Endodermal cell (in vitro differentiated cells): ENCODE data around the gene PPP2R3A. TPM values are rescaled to one million over a fixed set of nuclear protein-coding genes. Genes with fewer than 3 reads are reported as not detected.
A peak's percentile ranks its signal among the peaks of the same experiment; 100 is the strongest.

Experiments used
- DNase-seq: peaks from one replicate; pipeline ENCODE4 v3.0.0-alpha.2; 2017
- H3K27ac ChIP-seq: 2 replicates; pipeline ENCODE4 v1.5.1; 2013; ENCODE audit warnings: mild to moderate bottlenecking, low read depth, low read length, moderate library complexity
- H3K27me3 ChIP-seq: 2 replicates; pipeline ENCODE4 v1.6.1; 2013; ENCODE audit warnings: mild to moderate bottlenecking, low read length, moderate library complexity; ENCODE audit not compliant: insufficient read depth, control insufficient read depth, poor library complexity, severe bottlenecking
- H3K36me3 ChIP-seq: 2 replicates; pipeline ENCODE4 v1.7.0; 2013; ENCODE audit warnings: mild to moderate bottlenecking, low read length, moderate library complexity; ENCODE audit not compliant: control insufficient read depth, insufficient read depth
- H3K4me1 ChIP-seq: one replicate; pipeline ENCODE4 v1.7.0; 2013; ENCODE audit warnings: low read length; ENCODE audit not compliant: control insufficient read depth, insufficient read depth
- H3K4me3 ChIP-seq: 2 replicates; pipeline ENCODE4 v1.5.1; 2013; ENCODE audit warnings: mild to moderate bottlenecking, low read length, moderate library complexity
- H3K9ac ChIP-seq: 2 replicates; pipeline ENCODE4 v1.6.1; 2013; ENCODE audit warnings: mild to moderate bottlenecking, low read length, moderate library complexity; ENCODE audit not compliant: poor library complexity, severe bottlenecking; ENCODE audit errors: extremely low read depth
- H3K9me3 ChIP-seq: 2 replicates; pipeline ENCODE4 v1.6.1; 2013; ENCODE audit warnings: mild to moderate bottlenecking, low read length, moderate library complexity; ENCODE audit not compliant: control insufficient read depth
- H3K27ac Mint-ChIP-seq: 2 replicates; pipeline ENCODE4 v1.8.0; 2020; ENCODE audit warnings: mixed read lengths
- H3K27me3 Mint-ChIP-seq: 2 replicates; pipeline ENCODE4 v1.8.0; 2021; ENCODE audit warnings: mild to moderate bottlenecking, mixed read lengths; ENCODE audit not compliant: insufficient read depth
- H3K36me3 Mint-ChIP-seq: 2 replicates; pipeline ENCODE4 v1.8.0; 2020; ENCODE audit warnings: low read depth, mixed read lengths
- H3K4me1 Mint-ChIP-seq: 2 replicates; pipeline ENCODE4 v1.8.0; 2020; ENCODE audit warnings: mixed read lengths
- H3K4me3 Mint-ChIP-seq: 2 replicates; pipeline ENCODE4 v1.8.0; 2020; ENCODE audit warnings: mild to moderate bottlenecking, moderate library complexity, mixed read lengths
- H3K9me3 Mint-ChIP-seq: 2 replicates; pipeline ENCODE4 v1.8.0; 2020; ENCODE audit warnings: mild to moderate bottlenecking, mixed read lengths
- CTCF ChIP-seq: fragments of 200-600 bp; sonication (generic); conservative IDR thresholded peaks from 2 replicates; pipeline ENCODE4 v1.5.0; 2021; ENCODE audit warnings: antibody characterized with exemption, mild to moderate bottlenecking
- WGBS, 2 experiments: methylation state at CpG; one replicate each; pipeline versions ENCODE4 v1.1.5 to v1.1.7; 2013; ENCODE audit warnings: missing lambda C conversion rate in 2 of 2, mixed read lengths in 1 of 2; ENCODE audit not compliant: insufficient coverage in 1 of 2, insufficient read length in 1 of 2; 5-methylcytosine and 5-hydroxymethylcytosine counted together
- total RNA-seq, 2 donors: library from RNA; stranded (reverse); fragmentation: NEBNext Ultra II Directional in 1 of 2; extraction: Animal tissue kit (Norgen Biotek cat#: 25700) in 1 of 2; gene quantifications; 2 replicates in 1 of 2; 3 replicates in 1 of 2; pipeline ENCODE4 v1.2.1, GENCODE V29; 2021

The PPP2R3A gene
- total RNA-seq, 2 donors from 2014 or later: 12.5 to 16.5 TPM

- Mint-ChIP-seq H3K4me1 (peaks cover 32% of the 10 kb centered on the region), H3K27me3 (no peaks in the 10 kb centered on the region), H3K4me3 (peak within 1 kb of the TSS; percentile 89), H3K27ac (peak within 1 kb of the TSS; percentile 98), H3K36me3 (peaks cover 6% of the 10 kb centered on the region), H3K9me3 (peaks cover 9% of the 10 kb centered on the region)
- Histone ChIP-seq H3K27ac (peak within 1 kb of the TSS; percentile 99), H3K36me3 (no peaks in the 10 kb centered on the region), H3K9me3 (peaks cover 8% of the 10 kb centered on the region), H3K4me3 (peak within 1 kb of the TSS; percentile 100), H3K27me3 (no peaks in the 10 kb centered on the region), H3K4me1 (peaks cover 8% of the 10 kb centered on the region), H3K9ac (peak within 1 kb of the TSS; percentile 94)
- TF ChIP-seq CTCF: no peak
- no peak for DNase-seq
- 0% methylated on average over 12 to 37 of the region's 37 CpGs for WGBS, 2 experiments
Measured at GRCh38 chr3:136196064-136196400, 230.5 kb downstream of the PPP2R3A start, which contains the start of gene MSL2. TSS of gene MSL2 (minus strand) at chr3:136196335. CDS start at chr3:136195113, 1,222 bp downstream.

GRCh38 chr3:136196401-136197158, 231.1 kb downstream of the PPP2R3A start:
- Mint-ChIP-seq H3K27me3 (no peaks in the 10 kb centered on the region), H3K27ac (peak overlapping the region; percentile 98), H3K9me3 (peaks cover 9% of the 10 kb centered on the region), H3K4me3 (peak overlapping the region; percentile 89), H3K4me1 (peaks cover 29% of the 10 kb centered on the region), H3K36me3 (peaks cover 4% of the 10 kb centered on the region)
- DNase-seq: peak; percentile 100
- Histone ChIP-seq H3K4me1 (peaks cover 8% of the 10 kb centered on the region), H3K27ac (peak overlapping the region; percentile 99), H3K27me3 (no peaks in the 10 kb centered on the region), H3K36me3 (no peaks in the 10 kb centered on the region), H3K9me3 (peaks cover 8% of the 10 kb centered on the region), H3K4me3 (peak overlapping the region; percentile 100), H3K9ac (peak overlapping the region; percentile 94)
- WGBS, 2 experiments: 0% methylated on average over 34 to 64 of the region's 64 CpGs
- TF ChIP-seq CTCF: no peak

GRCh38 chr3:136197159-136197793, 231.7 kb downstream of the PPP2R3A start:
- Histone ChIP-seq H3K4me1 (peaks cover 8% of the 10 kb centered on the region), H3K4me3 (peak overlapping the region; percentile 100), H3K27me3 (no peaks in the 10 kb centered on the region), H3K9ac (peak overlapping the region; percentile 94), H3K36me3 (no peaks in the 10 kb centered on the region), H3K27ac (peak overlapping the region; percentile 99), H3K9me3 (peaks cover 8% of the 10 kb centered on the region)
- no peak for TF ChIP-seq CTCF
- H3K4me3 Mint-ChIP-seq: peak overlapping the region; percentile 89
- WGBS, 2 experiments: 23 to 27% methylated on average over 14 of the region's 15 CpGs
- no peaks in the 10 kb centered on the region for H3K27me3 Mint-ChIP-seq
- peaks cover 9% of the 10 kb centered on the region for H3K9me3 Mint-ChIP-seq
- H3K4me1 Mint-ChIP-seq: peaks cover 23% of the 10 kb centered on the region
- H3K27ac Mint-ChIP-seq: peak overlapping the region; percentile 98
- no peaks in the 10 kb centered on the region for H3K36me3 Mint-ChIP-seq
- DNase-seq: no peak

Other genes with a start within 250 kb of the PPP2R3A start
- 10 to 100 TPM; 35.1 to 45.7 TPM for gene MSL2, start 230.6 kb downstream of the PPP2R3A start, total RNA-seq